HEK293 (cell line): Measurements from ENCODE around the gene MAP2.

ENCODE experiments used
- CTCF ChIA-PET: fragments of 350-600 bp; formaldehyde crosslinking; extraction: SDS; loops from one replicate; lab custom pipeline; 2021; ENCODE audit warnings: antibody characterized with exemption; lab: Yijun Ruan, JAX
- POLR2A ChIA-PET: fragments of 300-600 bp; formaldehyde crosslinking; extraction: SDS; loops from one replicate; lab custom pipeline; 2020; ENCODE audit warnings: antibody characterized with exemption, inconsistent platforms; lab: Yijun Ruan, JAX
- H3K27ac ChIP-seq: fragments of 200-500 bp; sonication (Bioruptor generic); 2 replicates; pipeline ENCODE4 v1.5.1; 2014; ENCODE audit warnings: low read depth, low read length, control low read depth, inconsistent platforms; ENCODE audit errors: extremely low read depth
- H3K36me3 ChIP-seq, 2 experiments: fragments of 200-500 bp in 1 of 2; sonication (Bioruptor generic) in 1 of 2; 1 replicate in 1 of 2; 2 replicates in 1 of 2; pipeline ENCODE4 v1.5.1; 2014 to 2017; ENCODE audit warnings: inconsistent platforms in 2 of 2, low read length in 2 of 2; ENCODE audit not compliant: control insufficient read depth in 2 of 2, insufficient read depth in 1 of 2
- H3K4me1 ChIP-seq: fragments of 200-500 bp; sonication (Bioruptor generic); 2 replicates; pipeline ENCODE4 v1.5.1; 2014; ENCODE audit warnings: mild to moderate bottlenecking, low read length, inconsistent platforms; ENCODE audit not compliant: control insufficient read depth, insufficient read depth
- H3K4me3 ChIP-seq: 2 replicates; pipeline ENCODE4 v1.5.1; 2011; ENCODE audit warnings: low read depth, mild to moderate bottlenecking, control low read depth, low read length, moderate library complexity
- H3K9me3 ChIP-seq: fragments of 200-500 bp; sonication (Bioruptor generic); 2 replicates; pipeline ENCODE4 v1.5.1; 2014; ENCODE audit warnings: low read depth, low read length, inconsistent platforms; ENCODE audit not compliant: control insufficient read depth, insufficient read depth
- EGR2 ChIP-seq: fragments of 450-650 bp; formaldehyde crosslinking; IDR thresholded peaks from 2 replicates; pipeline ENCODE4 v1.5.1; 2016; ENCODE audit warnings: low read depth, missing biosample characterization, missing genetic modification characterization
- GLI2 ChIP-seq: fragments of 450-650 bp; formaldehyde crosslinking; IDR thresholded peaks from 2 replicates; pipeline ENCODE4; 2017; ENCODE audit warnings: missing biosample characterization, missing genetic modification characterization, low read depth, borderline replicate concordance
- GLIS1 ChIP-seq: fragments of 450-650 bp; formaldehyde crosslinking; IDR thresholded peaks from 2 replicates; pipeline ENCODE4 v1.5.1; 2016; ENCODE audit warnings: missing biosample characterization, missing genetic modification characterization
- KLF1 ChIP-seq: fragments of 450-650 bp; formaldehyde crosslinking; IDR thresholded peaks from 2 replicates; pipeline ENCODE4 v1.5.1; 2016; ENCODE audit warnings: missing biosample characterization, missing genetic modification characterization
- MYNN ChIP-seq: fragments of 450-650 bp; formaldehyde crosslinking; IDR thresholded peaks from 2 replicates; pipeline ENCODE4 v1.5.1; 2016; ENCODE audit warnings: missing biosample characterization, missing genetic modification characterization, borderline replicate concordance
- MZF1 ChIP-seq: fragments of 450-650 bp; formaldehyde crosslinking; IDR thresholded peaks from 2 replicates; pipeline ENCODE4 v1.5.1; 2017; ENCODE audit warnings: missing biosample characterization, missing genetic modification characterization, borderline replicate concordance
- SCRT2 ChIP-seq: fragments of 450-650 bp; formaldehyde crosslinking; IDR thresholded peaks from 2 replicates; pipeline ENCODE4 v1.5.1; 2016; ENCODE audit warnings: missing biosample characterization, missing genetic modification characterization
- SP7 ChIP-seq: fragments of 450-650 bp; formaldehyde crosslinking; IDR thresholded peaks from 2 replicates; pipeline ENCODE4 v1.5.1; 2016; ENCODE audit warnings: missing biosample characterization, missing genetic modification characterization
- ZBTB48 ChIP-seq: fragments of 450-650 bp; formaldehyde crosslinking; IDR thresholded peaks from 2 replicates; pipeline ENCODE4 v1.5.1; 2016; ENCODE audit warnings: missing biosample characterization, missing genetic modification characterization
- ZBTB8A ChIP-seq: fragments of 450-650 bp; formaldehyde crosslinking; IDR thresholded peaks from 2 replicates; pipeline ENCODE4 v1.5.1; 2016; ENCODE audit warnings: missing biosample characterization, missing genetic modification characterization
- ZNF23 ChIP-seq: fragments of 450-650 bp; formaldehyde crosslinking; IDR thresholded peaks from 2 replicates; pipeline ENCODE4 v1.5.1; 2016; ENCODE audit warnings: missing biosample characterization, missing genetic modification characterization, borderline replicate concordance
- ZNF311 ChIP-seq: fragments of 450-650 bp; formaldehyde crosslinking; IDR thresholded peaks from 2 replicates; pipeline ENCODE4 v1.5.1; 2017; ENCODE audit warnings: missing biosample characterization, missing genetic modification characterization, borderline replicate concordance
- ZNF350 ChIP-seq: fragments of 450-650 bp; formaldehyde crosslinking; IDR thresholded peaks from 2 replicates; pipeline ENCODE4 v1.5.0; 2017; ENCODE audit warnings: missing biosample characterization, mild to moderate bottlenecking, missing genetic modification characterization
- ZNF366 ChIP-seq: fragments of 450-650 bp; formaldehyde crosslinking; conservative IDR thresholded peaks from 2 replicates; pipeline ENCODE4 v1.5.1; 2016; ENCODE audit warnings: missing biosample characterization, missing genetic modification characterization
- ZNF518A ChIP-seq: fragments of 450-650 bp; formaldehyde crosslinking; conservative IDR thresholded peaks from 2 replicates; pipeline ENCODE4 v1.5.1; 2016; ENCODE audit warnings: low read depth, missing biosample characterization, missing genetic modification characterization
- ZNF521 ChIP-seq: fragments of 450-650 bp; formaldehyde crosslinking; IDR thresholded peaks from 2 replicates; pipeline ENCODE4 v1.5.1; 2017; ENCODE audit warnings: missing biosample characterization, mild to moderate bottlenecking, missing genetic modification characterization
- ZNF544 ChIP-seq: fragments of 450-650 bp; formaldehyde crosslinking; IDR thresholded peaks from 2 replicates; pipeline ENCODE4 v1.5.0; 2017; ENCODE audit warnings: missing biosample characterization, missing genetic modification characterization
- ZNF549 ChIP-seq: fragments of 450-650 bp; IDR thresholded peaks from 2 replicates; pipeline ENCODE4 v1.5.1; 2018; ENCODE audit warnings: missing biosample characterization, missing genetic modification characterization, mild to moderate bottlenecking, inconsistent platforms, moderate library complexity
- ZNF830 ChIP-seq: fragments of 450-650 bp; IDR thresholded peaks from 2 replicates; pipeline ENCODE4 v1.5.0; 2018; ENCODE audit warnings: missing biosample characterization, missing genetic modification characterization, low read depth, mild to moderate bottlenecking, moderate library complexity
- ZXDB ChIP-seq: fragments of 450-650 bp; formaldehyde crosslinking; IDR thresholded peaks from 2 replicates; pipeline ENCODE4 v1.5.1; 2016; ENCODE audit warnings: missing biosample characterization, missing genetic modification characterization
- TF ChIP-seq, protein P1 (sequence below): fragments of 450-650 bp; formaldehyde crosslinking; IDR thresholded peaks from 2 replicates; pipeline ENCODE4 v1.5.1; 2016; ENCODE audit warnings: missing biosample characterization, missing genetic modification characterization
- TF ChIP-seq, protein P2 (sequence below): fragments of 450-650 bp; formaldehyde crosslinking; IDR thresholded peaks from 2 replicates; pipeline ENCODE4 v1.5.1; 2016; ENCODE audit warnings: missing biosample characterization, missing genetic modification characterization, low read depth
- TF ChIP-seq, protein P3 (sequence below): fragments of 450-650 bp; formaldehyde crosslinking; IDR thresholded peaks from 2 replicates; pipeline ENCODE4 v1.5.1; 2017; ENCODE audit warnings: missing biosample characterization, missing genetic modification characterization

Gene MAP2

DNA sequence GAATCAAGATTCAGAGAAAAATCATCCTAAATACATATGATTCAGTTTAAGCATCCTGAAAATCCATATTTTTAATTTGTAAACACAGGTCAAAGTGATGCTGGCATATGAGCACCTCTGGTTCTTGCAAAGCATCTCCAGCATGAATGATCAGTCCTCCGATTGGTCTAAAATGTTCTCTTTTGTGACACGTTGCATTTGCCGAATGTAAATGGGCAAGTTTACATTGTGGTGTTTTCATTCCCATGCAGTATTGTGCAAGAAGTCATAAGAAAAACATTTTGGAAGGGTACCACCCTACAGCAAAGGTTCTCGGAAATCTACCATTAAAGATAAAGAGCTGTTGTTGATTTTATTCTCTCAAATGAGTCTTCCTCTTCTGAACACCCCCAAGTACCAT is 239.8 kb downstream of the MAP2 start:
- H3K4me3 ChIP-seq: no peak overlapping the region
- ChIA-PET POLR2A (no interaction called here), CTCF (interaction anchor here (0.5 to 0.6 kb wide), 2 partner anchors 57 to 841 kb away, joined by 3 read pairs; no protein-coding TSS in a partner anchor)
- TF ChIP-seq GLIS1 (tag by site-specific recombination) (no peak), ZNF544 (tag by site-specific recombination) (no peak), ZBTB8A (tag by site-specific recombination) (no peak), SCRT2 (tag by site-specific recombination) (no peak), KLF1 (no peak), ZNF521 (tag by site-specific recombination) (no peak)
- TF ChIP-seq, protein P1, sequence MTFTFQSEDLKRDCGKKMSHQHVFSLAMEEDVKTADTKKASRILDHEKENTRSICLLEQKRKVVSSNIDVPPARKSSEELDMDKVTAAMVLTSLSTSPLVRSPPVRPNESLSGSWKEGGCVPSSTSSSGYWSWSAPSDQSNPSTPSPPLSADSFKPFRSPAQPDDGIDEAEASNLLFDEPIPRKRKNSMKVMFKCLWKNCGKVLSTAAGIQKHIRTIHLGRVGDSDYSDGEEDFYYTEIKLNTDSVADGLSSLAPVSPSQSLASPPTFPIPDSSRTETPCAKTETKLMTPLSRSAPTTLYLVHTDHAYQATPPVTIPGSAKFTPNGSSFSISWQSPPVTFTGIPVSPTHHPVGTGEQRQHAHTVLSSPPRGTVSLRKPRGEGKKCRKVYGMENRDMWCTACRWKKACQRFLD (tag by site-specific recombination): no peak
- TF ChIP-seq, protein P2, sequence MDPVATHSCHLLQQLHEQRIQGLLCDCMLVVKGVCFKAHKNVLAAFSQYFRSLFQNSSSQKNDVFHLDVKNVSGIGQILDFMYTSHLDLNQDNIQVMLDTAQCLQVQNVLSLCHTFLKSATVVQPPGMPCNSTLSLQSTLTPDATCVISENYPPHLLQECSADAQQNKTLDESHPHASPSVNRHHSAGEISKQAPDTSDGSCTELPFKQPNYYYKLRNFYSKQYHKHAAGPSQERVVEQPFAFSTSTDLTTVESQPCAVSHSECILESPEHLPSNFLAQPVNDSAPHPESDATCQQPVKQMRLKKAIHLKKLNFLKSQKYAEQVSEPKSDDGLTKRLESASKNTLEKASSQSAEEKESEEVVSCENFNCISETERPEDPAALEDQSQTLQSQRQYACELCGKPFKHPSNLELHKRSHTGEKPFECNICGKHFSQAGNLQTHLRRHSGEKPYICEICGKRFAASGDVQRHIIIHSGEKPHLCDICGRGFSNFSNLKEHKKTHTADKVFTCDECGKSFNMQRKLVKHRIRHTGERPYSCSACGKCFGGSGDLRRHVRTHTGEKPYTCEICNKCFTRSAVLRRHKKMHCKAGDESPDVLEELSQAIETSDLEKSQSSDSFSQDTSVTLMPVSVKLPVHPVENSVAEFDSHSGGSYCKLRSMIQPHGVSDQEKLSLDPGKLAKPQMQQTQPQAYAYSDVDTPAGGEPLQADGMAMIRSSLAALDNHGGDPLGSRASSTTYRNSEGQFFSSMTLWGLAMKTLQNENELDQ (tag by site-specific recombination): no peak
- TF ChIP-seq, all 188 proteins: peak for 0
- Histone ChIP-seq H3K27ac (no peak overlapping the region), H3K4me1 (no peaks in the 10 kb centered on the region), H3K9me3 (no peaks in the 10 kb centered on the region), H3K36me3 (no peaks in the 10 kb centered on the region)

GRCh38 chr2:209666296-209666695 is 242.4 kb downstream of the MAP2 start:
- Histone ChIP-seq H3K9me3 (no peaks in the 10 kb centered on the region), H3K4me3 (no peak overlapping the region), H3K27ac (no peak overlapping the region), H3K4me1 (no peaks in the 10 kb centered on the region), H3K36me3 (no peaks in the 10 kb centered on the region)
- POLR2A ChIA-PET: no interaction called here
- CTCF ChIA-PET: no interaction called here
- no peak for TF ChIP-seq ZXDB
- TF ChIP-seq MZF1 (tag by site-specific recombination): no peak
- TF ChIP-seq ZNF366: no peak
- TF ChIP-seq EGR2 (tag by site-specific recombination): no peak

DNA sequence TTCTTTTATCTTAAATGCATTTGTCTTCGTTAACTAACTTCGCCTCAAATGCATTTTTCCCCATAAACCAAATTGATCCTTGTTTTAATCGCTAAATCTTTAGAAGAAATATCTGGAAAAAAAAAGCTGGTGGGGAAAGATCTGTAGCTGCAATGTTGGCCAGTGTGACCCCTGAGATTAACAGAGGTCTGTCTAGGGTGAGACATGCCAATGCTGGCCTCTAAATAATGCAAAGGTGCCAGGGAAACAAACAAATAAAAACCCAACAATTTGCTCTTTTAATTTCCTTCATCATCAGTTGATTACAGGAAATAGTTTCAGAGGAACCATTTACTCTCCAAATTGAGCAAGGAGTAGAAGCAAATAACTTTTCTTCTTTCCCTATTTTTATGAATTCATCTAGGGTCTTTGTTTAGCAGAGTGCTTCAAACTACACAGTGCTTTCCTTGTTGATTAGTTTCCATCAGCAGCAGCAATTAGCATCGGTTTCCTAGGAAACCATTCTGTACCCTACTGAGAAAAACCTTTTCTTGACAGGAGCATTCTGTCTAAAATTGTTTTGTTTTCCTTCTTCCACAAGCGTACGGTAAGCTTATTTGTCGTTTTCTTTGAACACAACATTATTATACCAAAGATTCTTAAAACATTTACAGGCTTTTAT is 247.3 kb downstream of the MAP2 start:
- Histone ChIP-seq H3K27ac (no peak overlapping the region), H3K4me1 (no peaks in the 10 kb centered on the region), H3K36me3 (no peaks in the 10 kb centered on the region), H3K9me3 (no peaks in the 10 kb centered on the region), H3K4me3 (no peak overlapping the region)
- CTCF ChIA-PET: no interaction called here
- POLR2A ChIA-PET: no interaction called here
- no peak for TF ChIP-seq ZNF518A (tag by site-specific recombination)
- TF ChIP-seq MYNN (tag by site-specific recombination): no peak
- no peak for TF ChIP-seq SP7
- TF ChIP-seq ZNF549 (tag by site-specific recombination): no peak
- TF ChIP-seq, protein P3, sequence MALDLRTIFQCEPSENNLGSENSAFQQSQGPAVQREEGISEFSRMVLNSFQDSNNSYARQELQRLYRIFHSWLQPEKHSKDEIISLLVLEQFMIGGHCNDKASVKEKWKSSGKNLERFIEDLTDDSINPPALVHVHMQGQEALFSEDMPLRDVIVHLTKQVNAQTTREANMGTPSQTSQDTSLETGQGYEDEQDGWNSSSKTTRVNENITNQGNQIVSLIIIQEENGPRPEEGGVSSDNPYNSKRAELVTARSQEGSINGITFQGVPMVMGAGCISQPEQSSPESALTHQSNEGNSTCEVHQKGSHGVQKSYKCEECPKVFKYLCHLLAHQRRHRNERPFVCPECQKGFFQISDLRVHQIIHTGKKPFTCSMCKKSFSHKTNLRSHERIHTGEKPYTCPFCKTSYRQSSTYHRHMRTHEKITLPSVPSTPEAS (tag by site-specific recombination): no peak
- TF ChIP-seq GLI2 (tag by site-specific recombination): no peak
- TF ChIP-seq ZNF23: no peak
- TF ChIP-seq ZBTB48 (tag by site-specific recombination): no peak
- no peak for TF ChIP-seq ZNF311
- TF ChIP-seq ZNF350: no peak
- TF ChIP-seq ZNF830 (tag by site-specific recombination): no peak
